ENCODE data around the gene RET. TPM values are rescaled to one million over a fixed set of nuclear protein-coding genes. Genes with fewer than 3 reads are reported as not detected.
"Not testable (repeated sequence)": the region's sequence is repeated elsewhere in the genome, so short reads cannot be mapped to it uniquely, and the experiment has no call there.

RET gene
- total and polyA plus RNA-seq, 7 experiments from 2014 or later: 0.13 to 0.44 (median 0.20) TPM; not detected in 4

DNA sequence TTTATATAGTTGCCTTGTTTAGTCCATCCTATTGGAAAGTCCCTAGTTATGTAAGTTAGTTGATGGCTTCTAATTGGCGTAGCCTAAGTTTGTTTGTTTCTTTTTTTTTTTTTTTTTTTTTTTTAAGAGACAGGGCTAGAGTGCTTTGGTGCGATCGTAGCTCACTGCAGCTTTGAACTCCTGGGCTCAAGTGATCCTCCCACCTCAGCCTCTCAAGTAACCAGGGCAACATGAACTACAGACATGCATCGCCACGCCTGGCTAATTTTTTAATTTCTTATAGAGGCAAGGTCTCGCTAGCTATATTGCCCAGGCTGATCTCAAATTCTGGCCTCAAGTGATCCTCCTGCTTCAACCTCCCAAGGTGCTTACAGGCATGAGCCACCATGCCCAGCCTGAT is 68.4 kb downstream of the RET start:
- Mint-ChIP-seq H3K4me1 (peaks cover 56 to 89% (median 82%) of the 10 kb centered on the region in 7 donors), H3K9me3 (peaks cover 0 to 21% (median 7%) of the 10 kb centered on the region in 11 donors), H3K27me3 (no peaks in the 10 kb centered on the region), H3K27ac (peak overlapping the region in 6 of 9 donors; percentile 21 to 81 (median 48)), H3K36me3 (peaks cover 0 to 34% (median 18%) of the 10 kb centered on the region in 5 donors), H3K4me3 (peak overlapping the region in 5 of 10 donors; percentile 1 to 54 (median 25))
- CTCF ChIA-PET: no interaction called here
- intact Hi-C loops (cut with micrococcal nuclease): no loop called here
- Histone ChIP-seq H3K9me3 (ENCODE audit: control insufficient read depth in 2 of 3, low read length in 3 of 3) (peaks cover 0 to 6% (median 4%) of the 10 kb centered on the region in 3 experiments), H3K36me3 (ENCODE audit: control insufficient read depth in 2 of 3, insufficient read depth in 3 of 3, low read length in 3 of 3) (no peaks in the 10 kb centered on the region), H3K4me1 (ENCODE audit: control insufficient read depth in 2 of 2, insufficient read depth in 2 of 2, low read length in 2 of 2) (peaks cover 16 to 18% of the 10 kb centered on the region in 2 donors), H3K27ac (ENCODE audit: low read depth, low read length) (no peak overlapping the region), H3K27me3 (ENCODE audit: control insufficient read depth in 2 of 2, insufficient read depth in 2 of 2, low read length in 2 of 2) (no peaks in the 10 kb centered on the region), H3K4me3 (ENCODE audit: low read length) (no peak overlapping the region)
- DNase-seq (peak in 2 of 9 donors; percentile 22 to 27), ATAC-seq (peak; percentile 12)
- POLR2A ChIA-PET: no interaction called here

- DNase-seq; H3K36me3 ChIP-seq (ENCODE audit: control insufficient read depth in 2 of 3, insufficient read depth in 3 of 3, low read length in 3 of 3); H3K9me3 ChIP-seq (ENCODE audit: control insufficient read depth in 2 of 3, low read length in 3 of 3); H3K4me3 ChIP-seq (ENCODE audit: low read length); H3K27ac ChIP-seq (ENCODE audit: low read depth, low read length); H3K27me3 ChIP-seq (ENCODE audit: control insufficient read depth in 2 of 2, insufficient read depth in 2 of 2, low read length in 2 of 2); intact Hi-C loops (cut with micrococcal nuclease); CTCF ChIA-PET; ATAC-seq; H3K27me3 Mint-ChIP-seq: not testable (repeated sequence)
- Mint-ChIP-seq H3K4me1 (peaks cover 55 to 89% (median 82%) of the 10 kb centered on the region in 7 donors), H3K36me3 (peaks cover 0 to 31% (median 20%) of the 10 kb centered on the region in 5 donors), H3K4me3 (peak overlapping the region in 4 of 10 donors; percentile 12 to 26 (median 16)), H3K9me3 (peaks cover 0 to 22% (median 7%) of the 10 kb centered on the region in 11 donors), H3K27ac (peak overlapping the region in 6 of 9 donors; percentile 16 to 81 (median 32))
- peaks cover 11 to 17% of the 10 kb centered on the region in 2 donors for H3K4me1 ChIP-seq (ENCODE audit: control insufficient read depth in 2 of 2, insufficient read depth in 2 of 2, low read length in 2 of 2)
- POLR2A ChIA-PET: interaction anchor here (1.1 kb wide), 1 partner anchor 9 kb away, joined by 4 read pairs; no protein-coding TSS in a partner anchor
Measured at GRCh38 chr10:43145936-43146335, 69.1 kb downstream of the RET start.

DNA sequence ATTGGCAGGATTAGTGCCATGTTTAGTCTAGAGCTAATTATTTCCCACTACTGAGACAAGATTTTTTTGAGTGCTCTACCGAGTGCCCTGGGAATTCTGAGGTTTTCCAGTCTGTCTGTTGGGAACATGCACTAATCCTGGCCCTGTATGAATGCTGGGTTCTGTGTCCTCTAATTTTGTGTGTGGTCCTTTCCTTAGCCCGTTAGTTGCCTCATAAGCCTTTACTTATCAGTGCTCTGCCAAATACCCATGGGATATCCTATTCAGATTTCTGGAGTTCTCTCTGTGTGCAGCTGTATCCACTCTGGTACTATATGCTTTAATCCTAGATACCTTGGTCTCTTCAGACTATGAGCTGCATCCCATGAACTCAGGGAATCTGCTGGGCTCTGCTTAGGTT is 74.5 kb downstream of the RET start:
- no peak overlapping the region for H3K27ac ChIP-seq (ENCODE audit: low read depth, low read length)
- peak overlapping the region in 4 of 9 donors; percentile 16 to 63 (median 38) for H3K27ac Mint-ChIP-seq
- peaks cover 0 to 34% (median 31%) of the 10 kb centered on the region in 5 donors for H3K36me3 Mint-ChIP-seq
- DNase-seq (no peak), ATAC-seq (no peak)
- no peaks in the 10 kb centered on the region for H3K36me3 ChIP-seq (ENCODE audit: control insufficient read depth in 2 of 3, insufficient read depth in 3 of 3, low read length in 3 of 3)
- no peaks in the 10 kb centered on the region for H3K27me3 ChIP-seq (ENCODE audit: control insufficient read depth in 2 of 2, insufficient read depth in 2 of 2, low read length in 2 of 2)
- H3K4me3 ChIP-seq (ENCODE audit: low read length): no peak overlapping the region
- no peaks in the 10 kb centered on the region for H3K27me3 Mint-ChIP-seq
- H3K9me3 Mint-ChIP-seq: peaks cover 0 to 22% (median 7%) of the 10 kb centered on the region in 11 donors
- H3K9me3 ChIP-seq (ENCODE audit: control insufficient read depth in 2 of 3, low read length in 3 of 3): peaks cover 0 to 6% (median 4%) of the 10 kb centered on the region in 3 experiments
- H3K4me3 Mint-ChIP-seq: peak overlapping the region in 9 of 10 donors; percentile 4 to 62 (median 40)
- intact Hi-C loops (cut with micrococcal nuclease): no loop called here
- ChIA-PET POLR2A (interaction anchor here (2.6 kb wide), 1 partner anchor 12 kb away, joined by 25 read pairs; the partner anchor contains the start of gene CSGALNACT2), CTCF (no interaction called here)
- H3K4me1 ChIP-seq (ENCODE audit: control insufficient read depth in 2 of 2, insufficient read depth in 2 of 2, low read length in 2 of 2): peaks cover 4 to 21% of the 10 kb centered on the region in 2 donors
- H3K4me1 Mint-ChIP-seq: peaks cover 47 to 80% (median 73%) of the 10 kb centered on the region in 7 donors

GRCh38 chr10:43153901-43154300 is 77.0 kb downstream of the RET start:
- Mint-ChIP-seq H3K27me3 (no peaks in the 10 kb centered on the region), H3K4me3 (peak overlapping the region in 1 of 10 donors; percentile 18), H3K9me3 (peaks cover 0 to 5% (median 1%) of the 10 kb centered on the region in 11 donors), H3K4me1 (peaks cover 43 to 83% (median 73%) of the 10 kb centered on the region in 7 donors), H3K27ac (peak overlapping the region in 1 of 9 donors; percentile 26), H3K36me3 (peaks cover 3 to 24% (median 19%) of the 10 kb centered on the region in 5 donors)
- H3K9me3 ChIP-seq (ENCODE audit: control insufficient read depth in 2 of 3, low read length in 3 of 3): peaks cover 0 to 3% (median under 1%) of the 10 kb centered on the region in 3 experiments
- CTCF ChIA-PET: interaction anchor here (0.6 kb wide), 1 partner anchor 12 kb away, joined by 4 read pairs; no protein-coding TSS in a partner anchor
- H3K4me1 ChIP-seq (ENCODE audit: control insufficient read depth in 2 of 2, insufficient read depth in 2 of 2, low read length in 2 of 2): peaks cover 14 to 21% of the 10 kb centered on the region in 2 donors
- H3K27ac ChIP-seq (ENCODE audit: low read depth, low read length): no peak overlapping the region
- intact Hi-C loops (cut with micrococcal nuclease): no loop called here
- no peak for ATAC-seq
- POLR2A ChIA-PET: interaction anchor here (1.7 kb wide), 1 partner anchor 14 kb away, joined by 16 read pairs; no protein-coding TSS in a partner anchor
- H3K4me3 ChIP-seq (ENCODE audit: low read length): no peak overlapping the region
- no peak for DNase-seq
- no peaks in the 10 kb centered on the region for H3K36me3 ChIP-seq (ENCODE audit: control insufficient read depth in 2 of 3, insufficient read depth in 3 of 3, low read length in 3 of 3)
- no peaks in the 10 kb centered on the region for H3K27me3 ChIP-seq (ENCODE audit: control insufficient read depth in 2 of 2, insufficient read depth in 2 of 2, low read length in 2 of 2)

- peak overlapping the region in 2 of 9 donors; percentile 2 to 50 for H3K27ac Mint-ChIP-seq
- ChIA-PET CTCF (interaction anchor here (0.6 kb wide), 2 partner anchors 50 to 419 kb away, joined by 3 read pairs; no protein-coding TSS in a partner anchor), POLR2A (interaction anchor here (1.7 kb wide), 1 partner anchor 15 kb away, joined by 16 read pairs; no protein-coding TSS in a partner anchor)
- H3K9me3 Mint-ChIP-seq: peaks cover 0 to 2% (median 0%) of the 10 kb centered on the region in 11 donors
- ATAC-seq (no peak), DNase-seq (no peak)
- no peaks in the 10 kb centered on the region for H3K27me3 Mint-ChIP-seq
- no peaks in the 10 kb centered on the region for H3K9me3 ChIP-seq (ENCODE audit: control insufficient read depth in 2 of 3, low read length in 3 of 3)
- intact Hi-C loops (cut with micrococcal nuclease): no loop called here
- H3K4me1 Mint-ChIP-seq: peaks cover 37 to 75% (median 68%) of the 10 kb centered on the region in 7 donors
- peaks cover 14 to 21% of the 10 kb centered on the region in 2 donors for H3K4me1 ChIP-seq (ENCODE audit: control insufficient read depth in 2 of 2, insufficient read depth in 2 of 2, low read length in 2 of 2)
- H3K27me3 ChIP-seq (ENCODE audit: control insufficient read depth in 2 of 2, insufficient read depth in 2 of 2, low read length in 2 of 2): no peaks in the 10 kb centered on the region
- H3K36me3 ChIP-seq (ENCODE audit: control insufficient read depth in 2 of 3, insufficient read depth in 3 of 3, low read length in 3 of 3): no peaks in the 10 kb centered on the region
- H3K4me3 Mint-ChIP-seq: peak overlapping the region in 5 of 10 donors; percentile 5 to 45 (median 7)
- H3K36me3 Mint-ChIP-seq: peaks cover 3 to 21% (median 12%) of the 10 kb centered on the region in 5 donors
- no peak overlapping the region for H3K27ac ChIP-seq (ENCODE audit: low read depth, low read length)
- no peak overlapping the region for H3K4me3 ChIP-seq (ENCODE audit: low read length)
Measured at GRCh38 chr10:43155221-43155620, 78.4 kb downstream of the RET start.

DNA sequence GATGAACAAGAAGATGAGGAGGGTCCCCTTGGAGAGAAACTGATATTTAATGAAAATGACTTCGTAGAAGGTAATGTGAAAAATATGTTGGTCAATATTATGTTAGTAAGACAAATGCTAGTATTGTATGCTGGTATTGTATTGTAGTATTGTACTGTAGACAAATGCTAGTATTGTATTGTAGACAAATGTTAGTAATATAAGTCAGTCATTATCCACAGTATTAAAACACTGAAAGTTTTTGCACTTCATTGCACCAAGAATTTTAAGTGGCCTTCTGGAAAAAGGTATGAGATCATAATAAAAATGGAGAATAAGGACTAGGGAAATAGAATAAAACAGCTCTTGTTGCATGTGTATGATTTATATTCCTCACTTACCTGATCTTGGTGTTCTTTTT is 78.9 kb downstream of the RET start:
- Histone ChIP-seq H3K9me3 (ENCODE audit: control insufficient read depth in 2 of 3, low read length in 3 of 3) (no peaks in the 10 kb centered on the region), H3K27ac (ENCODE audit: low read depth, low read length) (no peak overlapping the region), H3K36me3 (ENCODE audit: control insufficient read depth in 2 of 3, insufficient read depth in 3 of 3, low read length in 3 of 3) (peaks cover 0 to 2% (median 0%) of the 10 kb centered on the region in 3 experiments), H3K4me1 (ENCODE audit: control insufficient read depth in 2 of 2, insufficient read depth in 2 of 2, low read length in 2 of 2) (peaks cover 14 to 18% of the 10 kb centered on the region in 2 donors), H3K27me3 (ENCODE audit: control insufficient read depth in 2 of 2, insufficient read depth in 2 of 2, low read length in 2 of 2) (no peaks in the 10 kb centered on the region), H3K4me3 (ENCODE audit: low read length) (no peak overlapping the region)
- Mint-ChIP-seq H3K4me3 (peak overlapping the region in 6 of 10 donors; percentile 5 to 45 (median 6)), H3K27me3 (no peaks in the 10 kb centered on the region), H3K36me3 (peaks cover 3 to 20% (median 13%) of the 10 kb centered on the region in 5 donors), H3K9me3 (peaks cover 0 to 2% (median 0%) of the 10 kb centered on the region in 11 donors), H3K27ac (no peak overlapping the region), H3K4me1 (peaks cover 34 to 72% (median 65%) of the 10 kb centered on the region in 7 donors)
- DNase-seq: no peak
- ATAC-seq: no peak
- POLR2A ChIA-PET: no interaction called here
- CTCF ChIA-PET: interaction anchor here (0.6 kb wide), 1 partner anchor 50 kb away, joined by 3 read pairs; no protein-coding TSS in a partner anchor
- intact Hi-C loops (cut with micrococcal nuclease): no loop called here

Measured in naive thymus-derived CD4-positive, alpha-beta T cell (primary cell).